Measurements from ENCODE around the gene TDRD9.

TDRD9 gene

DNA sequence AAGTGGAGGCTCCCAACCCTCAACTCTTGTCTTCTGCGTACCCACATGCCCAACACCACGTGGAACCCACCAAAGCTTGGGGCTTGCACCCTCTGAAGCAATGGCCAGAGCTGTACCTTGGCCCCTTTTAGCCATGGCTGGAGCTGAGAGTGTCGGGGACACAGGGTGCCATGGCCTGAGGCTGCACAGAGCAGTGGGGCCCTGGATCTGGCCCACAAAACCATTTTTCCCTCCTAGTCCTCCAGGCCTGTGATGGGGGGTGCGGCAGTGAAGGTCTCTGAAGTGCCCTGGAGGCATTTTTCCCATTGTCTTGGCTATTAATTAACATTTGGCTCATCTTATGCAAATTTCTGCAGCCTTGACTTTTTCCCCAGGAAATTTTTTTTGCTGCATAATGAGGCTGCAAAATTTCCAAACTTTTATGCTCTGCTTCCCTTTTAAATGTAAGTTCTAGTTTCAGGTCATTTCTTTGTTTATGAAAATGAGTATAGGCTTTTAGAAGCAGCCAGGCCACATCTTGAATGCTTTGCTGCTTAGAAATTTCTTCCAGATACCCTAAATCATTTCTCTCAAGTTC lies 138.6 kb downstream of the TDRD9 start:
- DNase-seq (ENCODE audit: low spot score): no peak
- TF ChIP-seq, protein P1, sequence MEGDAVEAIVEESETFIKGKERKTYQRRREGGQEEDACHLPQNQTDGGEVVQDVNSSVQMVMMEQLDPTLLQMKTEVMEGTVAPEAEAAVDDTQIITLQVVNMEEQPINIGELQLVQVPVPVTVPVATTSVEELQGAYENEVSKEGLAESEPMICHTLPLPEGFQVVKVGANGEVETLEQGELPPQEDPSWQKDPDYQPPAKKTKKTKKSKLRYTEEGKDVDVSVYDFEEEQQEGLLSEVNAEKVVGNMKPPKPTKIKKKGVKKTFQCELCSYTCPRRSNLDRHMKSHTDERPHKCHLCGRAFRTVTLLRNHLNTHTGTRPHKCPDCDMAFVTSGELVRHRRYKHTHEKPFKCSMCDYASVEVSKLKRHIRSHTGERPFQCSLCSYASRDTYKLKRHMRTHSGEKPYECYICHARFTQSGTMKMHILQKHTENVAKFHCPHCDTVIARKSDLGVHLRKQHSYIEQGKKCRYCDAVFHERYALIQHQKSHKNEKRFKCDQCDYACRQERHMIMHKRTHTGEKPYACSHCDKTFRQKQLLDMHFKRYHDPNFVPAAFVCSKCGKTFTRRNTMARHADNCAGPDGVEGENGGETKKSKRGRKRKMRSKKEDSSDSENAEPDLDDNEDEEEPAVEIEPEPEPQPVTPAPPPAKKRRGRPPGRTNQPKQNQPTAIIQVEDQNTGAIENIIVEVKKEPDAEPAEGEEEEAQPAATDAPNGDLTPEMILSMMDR (IDR thresholded peaks at IDR 0.05; ENCODE audit: extremely low read depth, missing control alignments): no peak

DNA sequence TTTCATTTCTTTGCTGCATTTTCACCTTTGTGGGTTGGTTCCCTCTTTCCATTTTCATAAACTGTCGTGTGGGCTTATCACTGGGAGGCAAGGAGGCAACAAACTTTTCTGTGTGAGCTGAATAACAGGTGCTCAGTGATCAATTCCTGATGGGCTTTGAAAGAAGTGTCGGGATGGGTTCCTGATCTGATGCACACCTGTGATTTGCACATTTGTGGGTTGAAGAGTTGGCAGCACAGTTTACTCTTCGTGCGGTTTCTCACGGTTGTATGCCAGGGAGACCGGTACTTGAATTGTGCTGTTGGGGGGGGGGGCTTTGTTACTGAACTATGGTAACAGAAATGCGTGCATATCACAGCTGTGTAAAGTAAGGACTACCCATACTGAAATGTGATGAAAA lies 141.3 kb downstream of the TDRD9 start:
- DNase-seq (ENCODE audit: low spot score): no peak
- TF ChIP-seq, protein P1 (IDR thresholded peaks at IDR 0.05; ENCODE audit: extremely low read depth, missing control alignments): no peak

DNA sequence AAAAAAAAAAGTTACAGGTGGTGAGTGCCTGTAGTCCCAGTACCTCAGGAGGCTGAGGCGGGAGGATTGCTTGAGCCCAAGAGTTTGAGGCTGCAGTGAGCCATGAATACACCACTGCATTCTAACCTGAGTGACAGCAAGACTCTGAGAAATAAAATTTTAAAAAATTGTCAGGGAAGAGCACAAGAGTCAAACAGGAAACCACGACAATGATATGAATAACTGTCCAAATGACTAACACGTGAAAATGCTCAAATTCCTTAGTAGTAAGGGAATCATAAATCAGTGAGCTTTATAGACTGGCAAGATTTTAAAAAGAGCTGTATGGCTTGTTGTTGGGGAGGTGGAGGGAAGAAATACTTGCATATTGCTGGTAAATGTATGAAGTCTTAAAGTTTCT lies 144.3 kb downstream of the TDRD9 start:
- TF ChIP-seq, protein P1 (IDR thresholded peaks at IDR 0.05; ENCODE audit: extremely low read depth, missing control alignments): no peak
- no peak for DNase-seq (ENCODE audit: low spot score)

DNA sequence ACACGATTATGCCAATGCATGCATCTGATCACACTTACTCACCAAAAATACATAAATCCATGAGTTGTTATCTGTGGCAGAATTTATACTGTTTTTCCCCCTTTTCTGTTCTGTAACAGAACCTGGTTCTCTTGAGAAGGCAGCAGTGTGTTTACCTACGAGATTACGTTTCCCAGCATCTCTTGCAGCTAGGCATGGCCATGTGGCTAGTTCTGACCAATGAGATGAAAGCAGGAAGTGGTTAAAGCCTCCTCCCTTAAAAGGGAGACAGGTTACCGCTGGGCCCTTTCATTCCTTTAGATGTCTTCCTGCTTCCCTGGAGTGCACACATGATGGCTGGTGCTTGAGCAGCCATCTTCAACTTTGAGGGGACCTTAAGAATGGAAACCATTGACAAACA lies 145.5 kb downstream of the TDRD9 start:
- TF ChIP-seq, protein P1 (IDR thresholded peaks at IDR 0.05; ENCODE audit: extremely low read depth, missing control alignments): no peak
- no peak for DNase-seq (ENCODE audit: low spot score)

DNA sequence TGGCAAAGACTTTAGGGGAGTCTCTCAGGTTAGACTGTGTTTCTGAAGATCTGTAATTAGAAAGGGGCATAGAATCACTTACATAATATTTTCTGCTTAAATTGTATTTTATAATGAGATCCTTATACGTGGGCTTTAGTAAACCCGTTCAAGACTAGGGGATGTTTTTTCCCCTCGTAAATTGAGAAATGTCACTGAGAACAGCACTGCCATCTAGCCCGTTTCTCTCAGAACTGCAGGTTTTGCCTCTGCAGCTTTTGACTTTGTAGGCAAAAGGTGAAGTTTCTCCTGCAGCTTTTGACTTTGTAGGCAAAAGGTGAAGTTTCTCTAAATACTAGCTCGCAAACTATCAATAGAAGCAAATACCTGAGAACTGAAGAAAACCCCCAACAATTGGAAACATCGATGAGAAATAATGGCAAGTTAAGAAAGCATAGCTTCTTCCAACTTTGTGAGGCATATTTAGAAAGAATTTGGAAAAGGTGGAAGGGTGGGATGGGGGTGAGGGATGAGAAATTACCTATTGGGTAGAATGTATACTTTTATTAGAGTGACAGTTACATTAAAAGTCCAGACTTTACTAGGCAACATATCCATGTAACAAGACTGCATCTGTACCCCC lies 147.4 kb downstream of the TDRD9 start:
- TF ChIP-seq, protein P1 (IDR thresholded peaks at IDR 0.05; ENCODE audit: extremely low read depth, missing control alignments): no peak
- peak; percentile 18 for DNase-seq (ENCODE audit: low spot score)

DNA sequence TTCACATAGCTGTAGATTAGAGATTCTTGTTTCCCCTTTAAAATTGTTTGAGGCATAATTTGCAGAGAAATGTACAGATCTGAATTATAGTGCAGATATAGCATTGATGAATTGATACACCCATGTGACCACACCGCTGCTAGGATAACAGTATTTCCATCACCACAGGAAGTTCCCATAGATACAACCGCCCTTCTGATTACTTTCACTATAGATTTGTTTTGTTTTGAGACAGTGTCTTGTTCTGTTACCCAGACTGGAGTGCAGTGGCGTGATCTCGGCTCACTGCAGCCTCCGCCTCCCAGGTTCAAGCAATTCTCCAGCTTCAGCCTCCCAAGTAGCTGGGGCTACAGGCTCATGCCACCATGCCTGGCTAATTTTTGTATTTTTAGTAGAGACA lies 148.5 kb downstream of the TDRD9 start:
- no peak for DNase-seq (ENCODE audit: low spot score)

DNA sequence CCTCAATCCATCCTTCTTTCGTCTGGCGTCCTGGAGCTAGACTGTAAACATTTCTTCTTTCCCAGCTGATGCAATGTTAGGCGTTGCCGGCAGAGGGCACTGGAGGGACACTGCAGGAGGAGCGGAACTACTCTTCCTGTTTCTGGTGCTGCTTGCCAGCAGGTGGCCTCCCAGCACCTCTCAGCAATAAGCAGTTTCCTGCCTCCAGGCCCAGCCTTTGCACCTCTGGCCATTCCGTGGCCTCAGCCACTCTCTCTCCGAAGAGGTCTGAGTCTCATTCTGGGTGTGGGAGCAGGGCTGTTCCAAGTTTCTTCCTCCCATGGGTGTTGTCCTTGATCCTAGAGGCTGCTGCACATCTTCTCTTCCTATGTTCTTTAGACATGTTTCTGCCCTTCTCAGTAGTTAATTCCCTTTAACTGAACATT lies 149.8 kb downstream of the TDRD9 start:
- DNase-seq (ENCODE audit: low spot score): peak; percentile 95
- TF ChIP-seq, protein P1 (IDR thresholded peaks at IDR 0.05; ENCODE audit: extremely low read depth, missing control alignments): peak; percentile 100

More for the DNA sequence above, 148.5 kb downstream of the TDRD9 start:
- TF ChIP-seq, protein P1 (IDR thresholded peaks at IDR 0.05; ENCODE audit: extremely low read depth, missing control alignments): no peak
